HG03521 (cell line): ENCODE measurements around the gene DDX24.

Experiments used
- ATAC-seq: cut with Tn5 transposase; IDR thresholded peaks from one replicate; pipeline ENCODE4 v1.9.1; 2021; ENCODE audit warnings: mild to moderate bottlenecking, moderate library complexity; ENCODE audit not compliant: unreplicated experiment

DDX24 gene

GRCh38 chr14:94114589-94115057 is 33.6 kb upstream of the DDX24 start:
- ATAC-seq, result no peak

- ATAC-seq, result no peak
Observed at GRCh38 chr14:94113908-94114588, 33.0 kb upstream of the DDX24 start.

- no peak for ATAC-seq
Observed at GRCh38 chr14:94113490-94113889, 32.5 kb upstream of the DDX24 start.

- no peak for ATAC-seq
Observed at GRCh38 chr14:94113073-94113472, 32.1 kb upstream of the DDX24 start.

- no peak for ATAC-seq
Observed at GRCh38 chr14:94112513-94113063, 31.6 kb upstream of the DDX24 start.

- no peak for ATAC-seq
Observed at GRCh38 chr14:94111276-94112095, 30.5 kb upstream of the DDX24 start.

- ATAC-seq, result no peak
Observed at GRCh38 chr14:94110552-94111181, 29.7 kb upstream of the DDX24 start, which contains the start of gene IFI27. Gene IFI27 (plus strand): TSS chr14:94110736.

GRCh38 chr14:94109915-94110250 is 28.9 kb upstream of the DDX24 start:
- ATAC-seq, result no peak

- ATAC-seq, result no peak
Observed at GRCh38 chr14:94104731-94105130, 23.7 kb upstream of the DDX24 start.

GRCh38 chr14:94103554-94104150 is 22.6 kb upstream of the DDX24 start:
- ATAC-seq, result no peak

GRCh38 chr14:94102768-94103482 is 21.9 kb upstream of the DDX24 start:
- no peak for ATAC-seq

- no peak for ATAC-seq
Observed at GRCh38 chr14:94101748-94102147, 20.7 kb upstream of the DDX24 start.

GRCh38 chr14:94100847-94101246 is 19.8 kb upstream of the DDX24 start:
- no peak for ATAC-seq

- ATAC-seq, result no peak
Observed at GRCh38 chr14:94099006-94099405, 18.0 kb upstream of the DDX24 start.

- no peak for ATAC-seq
Observed at GRCh38 chr14:94098326-94098992, 17.5 kb upstream of the DDX24 start.

- no peak for ATAC-seq
Observed at GRCh38 chr14:94097091-94097490, 16.1 kb upstream of the DDX24 start.

- no peak for ATAC-seq
Observed at GRCh38 chr14:94093418-94093817, 12.4 kb upstream of the DDX24 start.

- no peak for ATAC-seq
Observed at GRCh38 chr14:94089479-94089878, 8.5 kb upstream of the DDX24 start.

GRCh38 chr14:94088516-94088915 is 7.5 kb upstream of the DDX24 start:
- no peak for ATAC-seq

- ATAC-seq, result no peak
Observed at GRCh38 chr14:94087891-94088290, 6.9 kb upstream of the DDX24 start.
